Activated T-cell treated with anti-CD3 and anti-CD28 coated beads, Interleukin-2, amount 50 U/mL, for 72 hours (primary cell): ENCODE data around the gene NBEAL2. TPM values are rescaled to one million over a fixed set of nuclear protein-coding genes. Genes with fewer than 3 reads are reported as not detected.

Experiments
- ATAC-seq, 2 donors: fragments of 150-1000 bp; cut with Tn5 transposase; replicated peaks in 1 of 2; 2 replicates each; pipeline ENCODE4 v1.10.0; 2021; ENCODE audit warnings: moderate library complexity in 2 of 2, mild to moderate bottlenecking in 1 of 2
- DNase-seq, 2 donors: peaks; one replicate each; pipeline ENCODE4 v3.0.0; 2021 to 2022; ENCODE audit warnings: mixed read lengths in 1 of 2
- H3K27ac Mint-ChIP-seq: one replicate; pipeline ENCODE4 v1.8.0; 2022; ENCODE audit warnings: mild to moderate bottlenecking, moderate library complexity, mixed read lengths
- H3K27me3 Mint-ChIP-seq: one replicate; pipeline ENCODE4 v1.8.0; 2022; ENCODE audit warnings: low read depth, mixed read lengths
- H3K36me3 Mint-ChIP-seq, 2 donors: one replicate each; pipeline ENCODE4 v1.8.0; 2022; ENCODE audit warnings: mixed read lengths in 2 of 2, mild to moderate bottlenecking in 1 of 2; ENCODE audit not compliant: insufficient read depth in 2 of 2
- H3K4me1 Mint-ChIP-seq: one replicate; pipeline ENCODE4 v1.8.0; 2022; ENCODE audit warnings: low read depth, mixed read lengths
- H3K4me3 Mint-ChIP-seq, 2 donors: one replicate each; pipeline ENCODE4 v1.8.0; 2022; ENCODE audit warnings: mild to moderate bottlenecking in 2 of 2, mixed read lengths in 2 of 2, moderate library complexity in 2 of 2
- H3K9me3 Mint-ChIP-seq, 2 donors: one replicate each; pipeline ENCODE4 v1.8.0; 2022; ENCODE audit warnings: mixed read lengths in 2 of 2
- total RNA-seq, 2 donors: library from RNA; stranded (reverse); gene quantifications; one replicate each; pipeline ENCODE4 v1.2.3, GENCODE V29; 2022

The NBEAL2 gene
- total RNA-seq, 2 donors from 2014 or later: 84.0 to 87.4 TPM

DNA sequence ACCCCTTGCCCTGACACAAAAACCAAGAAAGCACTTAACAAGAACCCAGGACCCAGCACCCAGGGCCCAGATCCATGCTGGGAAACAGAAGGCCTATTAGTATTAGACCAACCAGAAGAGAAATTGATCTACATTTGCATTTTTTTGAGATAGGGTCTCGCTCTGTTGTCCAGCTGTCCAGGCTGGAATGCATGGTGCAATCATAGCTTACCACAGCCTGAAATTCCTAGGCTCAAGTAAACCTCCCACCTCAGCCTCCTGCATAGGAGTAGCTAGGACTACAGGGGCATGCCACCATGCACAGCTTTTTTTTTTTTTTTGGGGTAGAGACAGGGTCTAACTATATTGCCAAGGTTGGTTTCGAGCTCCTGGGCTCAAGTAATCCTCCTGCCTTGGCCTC lies 29.3 kb upstream of the NBEAL2 start:
- Mint-ChIP-seq H3K27ac (peak overlapping the region; percentile 15), H3K4me3 (peak overlapping the region in 1 of 2 donors; percentile 34), H3K9me3 (no peaks in the 10 kb centered on the region), H3K27me3 (no peaks in the 10 kb centered on the region), H3K36me3 (peaks cover 0 to 6% of the 10 kb centered on the region in 2 donors), H3K4me1 (peaks cover 90% of the 10 kb centered on the region)
- no peak for DNase-seq
- ATAC-seq: no peak

DNA sequence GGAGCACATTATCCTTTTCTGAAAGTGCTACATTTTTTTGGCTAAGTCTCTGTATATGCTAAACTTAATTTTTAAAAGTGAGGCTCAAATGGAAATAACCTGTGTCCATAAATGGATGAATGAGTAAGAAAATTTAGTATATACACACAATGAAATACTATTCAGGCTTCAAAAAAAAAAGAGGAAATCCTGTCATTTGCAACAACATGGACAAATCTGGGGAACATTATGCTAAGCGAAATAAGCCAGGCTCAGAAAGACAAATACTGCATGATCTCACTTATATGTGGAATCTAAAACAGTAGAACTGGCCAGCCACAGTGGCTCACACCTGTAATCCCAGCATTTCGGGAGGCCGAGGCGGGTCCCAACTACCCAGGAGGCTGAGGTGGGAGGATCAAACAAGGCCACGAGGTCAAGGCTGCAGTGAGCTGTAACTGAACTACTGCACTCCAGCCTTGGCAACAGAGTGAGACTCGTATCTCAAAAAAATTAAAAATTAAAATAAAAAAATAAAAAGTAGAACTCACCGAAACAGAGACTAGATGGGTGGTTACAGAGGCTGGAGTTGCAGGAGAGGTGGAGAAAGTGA lies 28.7 kb upstream of the NBEAL2 start:
- peaks cover 93% of the 10 kb centered on the region for H3K4me1 Mint-ChIP-seq
- no peaks in the 10 kb centered on the region for H3K9me3 Mint-ChIP-seq
- H3K4me3 Mint-ChIP-seq: no peak overlapping the region
- H3K36me3 Mint-ChIP-seq: peaks cover 0 to 6% of the 10 kb centered on the region in 2 donors
- peak overlapping the region; percentile 35 for H3K27ac Mint-ChIP-seq
- DNase-seq (no peak), ATAC-seq (no peak)
- H3K27me3 Mint-ChIP-seq: no peaks in the 10 kb centered on the region

GRCh38 chr3:46952813-46953212 lies 26.7 kb upstream of the NBEAL2 start:
- H3K36me3 Mint-ChIP-seq: peaks cover 0 to 3% of the 10 kb centered on the region in 2 donors
- H3K27me3 Mint-ChIP-seq: no peaks in the 10 kb centered on the region
- H3K27ac Mint-ChIP-seq: no peak overlapping the region
- no peaks in the 10 kb centered on the region for H3K9me3 Mint-ChIP-seq
- H3K4me3 Mint-ChIP-seq: peak overlapping the region; percentile 0 to 15
- H3K4me1 Mint-ChIP-seq: peaks cover 89% of the 10 kb centered on the region
- ATAC-seq: no peak
- no peak for DNase-seq

GRCh38 chr3:46953234-46954010 lies 26.0 kb upstream of the NBEAL2 start:
- Mint-ChIP-seq H3K27ac (peak overlapping the region; percentile 69), H3K4me3 (peak overlapping the region; percentile 57 to 72), H3K27me3 (no peaks in the 10 kb centered on the region), H3K9me3 (no peaks in the 10 kb centered on the region), H3K4me1 (peaks cover 89% of the 10 kb centered on the region), H3K36me3 (peaks cover 0 to 2% of the 10 kb centered on the region in 2 donors)
- DNase-seq (no peak), ATAC-seq (peak; percentile 14 to 36)

DNA sequence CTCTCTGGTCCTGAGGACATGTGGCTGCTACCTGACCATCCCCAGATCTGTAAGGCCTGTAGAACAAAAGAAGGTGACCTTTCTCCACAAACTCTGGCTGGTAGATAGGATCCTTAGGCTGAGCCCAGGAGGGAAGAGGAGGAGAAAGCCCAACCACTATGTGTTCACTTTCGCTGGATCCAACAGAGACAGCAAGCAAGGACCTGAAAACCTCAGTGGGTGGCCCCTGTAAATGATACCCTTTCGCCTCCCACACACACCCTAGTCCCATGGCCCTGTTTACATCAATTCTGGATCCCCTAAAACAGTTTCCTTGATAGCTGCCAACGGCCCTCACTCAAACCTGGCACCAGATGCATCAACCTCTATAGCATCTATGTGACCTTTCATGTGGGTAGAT lies 25.3 kb upstream of the NBEAL2 start:
- ATAC-seq: no peak
- no peak for DNase-seq
- H3K9me3 Mint-ChIP-seq: no peaks in the 10 kb centered on the region
- peak overlapping the region; percentile 57 to 72 for H3K4me3 Mint-ChIP-seq
- peaks cover 0 to 2% of the 10 kb centered on the region in 2 donors for H3K36me3 Mint-ChIP-seq
- peak overlapping the region; percentile 69 for H3K27ac Mint-ChIP-seq
- H3K27me3 Mint-ChIP-seq: no peaks in the 10 kb centered on the region
- peaks cover 89% of the 10 kb centered on the region for H3K4me1 Mint-ChIP-seq

GRCh38 chr3:46955157-46955556 lies 24.3 kb upstream of the NBEAL2 start:
- Mint-ChIP-seq H3K27ac (peak overlapping the region; percentile 95), H3K4me3 (peak overlapping the region; percentile 57 to 72), H3K9me3 (no peaks in the 10 kb centered on the region), H3K36me3 (peaks cover 0 to 2% of the 10 kb centered on the region in 2 donors), H3K4me1 (peaks cover 89% of the 10 kb centered on the region), H3K27me3 (no peaks in the 10 kb centered on the region)
- ATAC-seq: no peak
- DNase-seq: no peak

- Mint-ChIP-seq H3K4me3 (peak overlapping the region; percentile 57 to 72), H3K36me3 (peaks cover 0 to 2% of the 10 kb centered on the region in 2 donors), H3K27ac (peak overlapping the region; percentile 95), H3K27me3 (no peaks in the 10 kb centered on the region), H3K4me1 (peaks cover 89% of the 10 kb centered on the region), H3K9me3 (no peaks in the 10 kb centered on the region)
- no peak for DNase-seq
- peak in 1 of 2 donors; percentile 21 for ATAC-seq
Observed at GRCh38 chr3:46955801-46956259, 23.6 kb upstream of the NBEAL2 start.

DNA sequence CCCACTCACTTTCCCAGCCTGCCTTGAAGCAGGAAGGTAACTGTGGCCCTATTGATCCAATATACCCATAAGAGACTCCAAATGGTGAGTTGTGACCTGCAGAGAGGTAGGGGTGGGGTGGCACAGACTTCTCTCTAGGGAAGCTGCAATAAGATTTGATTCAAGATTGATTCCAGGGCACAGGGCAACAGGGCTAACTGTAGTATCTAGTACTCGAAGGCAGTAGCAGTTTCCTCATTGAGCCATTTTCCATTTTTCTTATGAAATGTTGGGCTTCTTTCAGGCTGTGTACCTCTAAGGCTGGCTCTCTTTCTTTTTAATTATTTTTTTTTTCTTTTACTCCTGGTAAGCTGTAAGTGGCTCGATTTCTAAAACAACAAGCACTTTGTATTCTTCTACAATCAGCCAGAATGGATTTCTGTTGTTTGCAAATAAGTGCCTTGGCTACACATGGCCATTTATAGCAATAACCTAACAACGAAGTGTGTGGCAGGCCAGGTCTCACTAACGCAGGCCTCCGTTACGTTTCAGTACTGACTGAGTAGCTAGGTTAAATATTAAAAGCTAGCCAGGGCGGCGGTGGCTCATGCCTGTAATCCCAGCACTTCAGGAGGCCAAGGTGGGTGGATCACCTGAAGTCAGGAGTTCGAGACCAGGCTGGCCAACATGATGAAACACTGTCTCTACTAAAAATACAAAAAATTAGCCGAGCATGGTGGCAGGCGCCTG lies 22.2 kb upstream of the NBEAL2 start:
- DNase-seq (no peak), ATAC-seq (no peak)
- Mint-ChIP-seq H3K27ac (peak overlapping the region; percentile 30), H3K4me3 (no peak overlapping the region), H3K27me3 (no peaks in the 10 kb centered on the region), H3K4me1 (peaks cover 89% of the 10 kb centered on the region), H3K9me3 (no peaks in the 10 kb centered on the region), H3K36me3 (peaks cover 0 to 2% of the 10 kb centered on the region in 2 donors)

DNA sequence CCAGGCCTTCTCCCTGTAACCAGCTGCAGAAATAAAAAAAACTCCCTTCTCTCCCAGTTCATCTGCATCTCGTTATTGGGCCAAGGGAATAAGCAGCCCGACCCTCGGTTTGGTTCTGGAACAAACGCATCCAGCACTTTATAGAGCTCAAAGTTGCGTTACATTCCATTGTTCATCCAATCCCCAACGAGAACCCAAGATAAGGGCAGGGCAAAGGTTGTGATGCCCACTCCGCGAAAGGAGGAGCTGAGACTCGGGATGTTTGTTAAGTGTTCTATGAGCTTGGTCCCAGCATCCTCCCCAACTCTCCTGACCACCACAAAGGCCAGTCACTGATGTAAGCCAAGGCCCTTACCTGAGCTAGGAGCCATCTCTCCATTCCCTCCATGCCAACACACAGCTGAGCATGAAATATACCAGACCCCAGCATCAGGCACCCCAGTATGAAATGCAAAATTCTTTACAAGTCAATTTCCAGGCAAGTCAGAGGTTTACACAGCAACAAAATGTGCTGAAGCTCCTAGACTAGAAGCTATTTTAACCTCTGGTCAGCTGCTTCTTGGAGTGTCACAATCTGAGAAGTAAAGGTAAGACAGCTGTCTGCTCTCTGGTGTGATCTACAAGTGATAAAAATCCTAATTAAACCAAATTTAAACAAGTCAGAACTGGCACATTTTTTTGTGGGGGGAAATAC lies 20.9 kb upstream of the NBEAL2 start:
- H3K4me3 Mint-ChIP-seq: peak overlapping the region; percentile 62 to 71
- peaks cover 2 to 5% of the 10 kb centered on the region in 2 donors for H3K36me3 Mint-ChIP-seq
- no peaks in the 10 kb centered on the region for H3K9me3 Mint-ChIP-seq
- DNase-seq: no peak
- H3K4me1 Mint-ChIP-seq: peaks cover 87% of the 10 kb centered on the region
- ATAC-seq: no peak
- no peaks in the 10 kb centered on the region for H3K27me3 Mint-ChIP-seq
- H3K27ac Mint-ChIP-seq: peak overlapping the region; percentile 72

DNA sequence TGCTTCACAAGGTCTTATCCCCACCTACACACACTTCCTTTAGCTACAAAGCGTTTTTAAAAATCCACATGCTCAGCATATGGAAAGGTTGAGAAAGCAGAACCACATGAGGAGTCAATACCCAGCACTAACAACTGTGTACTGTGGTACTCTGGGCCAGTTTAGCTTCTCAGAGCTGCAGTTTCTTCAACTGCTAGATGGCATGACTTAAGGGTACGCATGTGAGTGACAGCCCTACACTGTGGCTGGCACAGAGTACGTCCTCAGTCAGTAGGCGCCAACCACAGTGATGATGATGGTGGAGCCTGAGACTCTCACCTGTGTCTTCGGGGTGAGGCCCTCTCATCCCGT lies 20.3 kb upstream of the NBEAL2 start:
- DNase-seq (peak; percentile 48 to 62), ATAC-seq (peak; percentile 90 to 96)
- no peaks in the 10 kb centered on the region for H3K9me3 Mint-ChIP-seq
- peaks cover 2 to 5% of the 10 kb centered on the region in 2 donors for H3K36me3 Mint-ChIP-seq
- peak overlapping the region; percentile 62 to 71 for H3K4me3 Mint-ChIP-seq
- no peaks in the 10 kb centered on the region for H3K27me3 Mint-ChIP-seq
- H3K4me1 Mint-ChIP-seq: peaks cover 82% of the 10 kb centered on the region
- H3K27ac Mint-ChIP-seq: peak overlapping the region; percentile 72

GRCh38 chr3:46960081-46960701 lies 19.3 kb upstream of the NBEAL2 start:
- Mint-ChIP-seq H3K36me3 (peaks cover 2 to 3% of the 10 kb centered on the region in 2 donors), H3K27ac (peak overlapping the region; percentile 72), H3K4me3 (peak overlapping the region; percentile 62 to 71), H3K27me3 (no peaks in the 10 kb centered on the region), H3K4me1 (peaks cover 73% of the 10 kb centered on the region), H3K9me3 (no peaks in the 10 kb centered on the region)
- DNase-seq: no peak
- peak in 1 of 2 donors; percentile 26 for ATAC-seq

- peak overlapping the region; percentile 30 to 62 for H3K4me3 Mint-ChIP-seq
- peaks cover 2 to 5% of the 10 kb centered on the region in 2 donors for H3K36me3 Mint-ChIP-seq
- H3K27me3 Mint-ChIP-seq: no peaks in the 10 kb centered on the region
- ATAC-seq: no peak
- peaks cover 73% of the 10 kb centered on the region for H3K4me1 Mint-ChIP-seq
- DNase-seq: no peak
- peak overlapping the region; percentile 72 for H3K27ac Mint-ChIP-seq
- no peaks in the 10 kb centered on the region for H3K9me3 Mint-ChIP-seq
Observed at GRCh38 chr3:46960835-46961234, 18.6 kb upstream of the NBEAL2 start.
